ENCODE measurements around the gene SLC16A14. TPM values are rescaled to one million over a fixed set of nuclear protein-coding genes. Genes with fewer than 3 reads are reported as not detected.

Gene SLC16A14
- polyA plus RNA-seq, 1 donor from 2014 or later: 0.49 TPM

- Mint-ChIP-seq H3K27ac (no peak overlapping the region), H3K4me3 (no peak overlapping the region), H3K4me1 (peaks cover 3 to 6% (median 4%) of the 10 kb centered on the region in 3 donors), H3K27me3 (no peaks in the 10 kb centered on the region), H3K9me3 (no peaks in the 10 kb centered on the region), H3K36me3 (no peaks in the 10 kb centered on the region)
Observed at GRCh38 chr2:230008708-230009066, 60.0 kb downstream of the SLC16A14 start.

DNA sequence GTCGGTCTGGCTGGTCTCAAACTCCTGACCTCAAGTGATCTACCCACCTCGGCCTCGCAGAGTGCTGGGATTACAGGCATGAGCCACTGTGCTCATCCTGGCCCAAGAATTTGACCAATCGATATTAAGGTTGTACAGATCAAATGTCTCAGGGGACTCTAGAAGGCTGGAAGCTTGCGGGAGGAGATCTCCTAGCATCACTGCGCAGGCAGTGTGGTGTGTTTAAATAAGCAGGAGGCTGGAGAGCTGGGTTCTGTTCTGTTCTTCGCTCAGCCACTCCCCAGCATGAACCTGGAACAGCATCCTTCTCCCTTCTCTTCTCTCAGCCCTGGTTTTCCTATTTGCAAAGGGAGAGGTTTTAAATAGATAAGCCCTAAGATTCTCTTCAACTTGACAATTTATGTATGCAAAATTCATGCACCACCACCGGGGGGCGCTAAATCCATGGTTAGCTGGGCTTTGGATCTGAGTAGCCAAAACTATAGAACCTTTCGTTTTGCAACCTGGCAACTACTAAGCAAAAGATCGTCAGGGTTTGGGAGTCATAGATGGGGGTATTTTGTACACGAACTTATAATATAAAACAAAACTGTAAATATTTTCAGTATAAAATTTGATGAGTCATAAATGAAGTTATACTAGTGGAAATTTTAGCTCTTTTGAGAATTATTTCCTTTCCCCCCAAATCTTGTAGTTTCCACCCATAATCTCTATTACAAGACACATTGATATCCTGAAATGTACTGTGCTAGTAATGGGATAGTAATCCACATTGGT is 60.6 kb downstream of the SLC16A14 start:
- Mint-ChIP-seq H3K9me3 (no peaks in the 10 kb centered on the region), H3K27me3 (no peaks in the 10 kb centered on the region), H3K4me1 (peaks cover 3 to 6% (median 4%) of the 10 kb centered on the region in 3 donors), H3K27ac (no peak overlapping the region), H3K4me3 (peak overlapping the region in 1 of 4 donors; percentile 23), H3K36me3 (no peaks in the 10 kb centered on the region)

DNA sequence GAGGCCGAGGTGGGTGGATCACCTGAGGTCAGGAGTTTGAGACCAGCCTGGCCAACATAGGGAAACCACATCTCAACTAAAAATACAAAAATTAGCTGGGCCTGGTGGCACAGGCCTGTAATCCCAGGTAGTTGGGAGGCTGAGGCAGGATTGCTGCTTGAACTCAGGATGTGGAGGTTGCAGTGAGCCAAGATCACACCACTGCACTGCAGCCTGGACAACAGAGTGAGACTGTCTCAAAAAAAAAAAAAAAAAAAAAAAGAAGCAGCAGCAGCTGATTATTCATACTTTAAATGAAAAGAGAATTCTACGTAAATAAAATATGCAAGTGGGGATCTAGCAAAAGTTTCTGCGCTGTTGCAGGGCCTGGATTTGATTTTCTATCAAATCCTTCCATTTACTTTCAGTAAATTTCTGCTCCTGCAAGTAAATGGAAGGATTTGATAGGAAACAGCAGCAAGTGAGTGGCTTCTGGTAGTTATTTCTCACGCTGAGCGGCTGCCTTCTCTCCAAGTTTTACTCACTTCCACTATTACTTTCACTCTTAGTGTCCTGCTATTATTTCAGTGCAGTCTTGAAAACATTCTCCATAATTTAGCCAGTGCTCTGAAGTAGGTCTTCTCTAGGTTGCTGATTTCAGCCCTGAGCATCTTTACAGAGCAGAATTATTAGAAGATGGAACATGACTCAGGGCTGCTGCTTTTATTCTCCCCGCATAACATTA is 68.4 kb downstream of the SLC16A14 start:
- H3K36me3 Mint-ChIP-seq: peaks cover 2% of the 10 kb centered on the region
- no peaks in the 10 kb centered on the region for H3K27me3 Mint-ChIP-seq
- H3K9me3 Mint-ChIP-seq: no peaks in the 10 kb centered on the region
- H3K27ac Mint-ChIP-seq: peak overlapping the region; percentile 12 to 52 (median 39)
- peak overlapping the region; percentile 5 to 69 (median 60) for H3K4me3 Mint-ChIP-seq
- H3K4me1 Mint-ChIP-seq: peaks cover 8 to 13% (median 11%) of the 10 kb centered on the region in 3 donors

DNA sequence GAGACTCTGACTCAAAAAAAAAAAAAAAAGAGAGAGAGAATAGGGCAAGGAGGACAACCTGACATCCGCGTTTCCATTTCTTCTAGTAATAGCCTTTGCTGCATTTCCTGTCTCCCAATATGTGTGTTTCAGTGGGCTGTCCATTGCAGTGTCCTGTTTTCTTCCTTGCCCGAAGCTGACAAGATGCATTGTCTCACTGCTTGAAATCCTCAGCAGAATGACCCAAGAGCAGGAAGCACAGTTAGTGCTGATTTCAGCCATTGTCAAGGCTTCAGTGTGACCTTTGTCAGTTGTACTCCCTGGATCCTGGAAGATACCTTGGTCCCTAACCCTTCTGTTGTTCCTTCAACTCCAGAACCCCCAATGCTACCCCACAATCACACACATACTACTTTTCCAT is 71.2 kb downstream of the SLC16A14 start:
- Mint-ChIP-seq H3K27ac (no peak overlapping the region), H3K36me3 (peaks cover 2% of the 10 kb centered on the region), H3K4me1 (peaks cover 8 to 13% (median 11%) of the 10 kb centered on the region in 3 donors), H3K9me3 (no peaks in the 10 kb centered on the region), H3K4me3 (no peak overlapping the region), H3K27me3 (no peaks in the 10 kb centered on the region)

- peaks cover 8 to 13% (median 8%) of the 10 kb centered on the region in 3 donors for H3K4me1 Mint-ChIP-seq
Observed at GRCh38 chr2:229996320-229996719, 72.4 kb downstream of the SLC16A14 start.

GRCh38 chr2:229993236-229993635 is 75.5 kb downstream of the SLC16A14 start:
- Mint-ChIP-seq H3K27ac (no peak overlapping the region), H3K27me3 (no peaks in the 10 kb centered on the region), H3K9me3 (peaks cover 0 to 3% (median 0%) of the 10 kb centered on the region in 3 donors), H3K36me3 (peaks cover 4% of the 10 kb centered on the region), H3K4me1 (peaks cover 0 to 5% (median 4%) of the 10 kb centered on the region in 3 donors), H3K4me3 (no peak overlapping the region)

More at GRCh38 chr2:229996320-229996719, 72.4 kb downstream of the SLC16A14 start:
- Mint-ChIP-seq H3K27me3 (no peaks in the 10 kb centered on the region), H3K27ac (no peak overlapping the region), H3K36me3 (peaks cover 4% of the 10 kb centered on the region), H3K9me3 (peaks cover 0 to 3% (median 0%) of the 10 kb centered on the region in 3 donors), H3K4me3 (no peak overlapping the region)

Other genes with a start within 250 kb of the SLC16A14 start
- 51.5 TPM for gene TRIP12, start 146.9 kb downstream of the SLC16A14 start, polyA plus RNA-seq
- gene FBXO36, start 146.4 kb downstream of the SLC16A14 start, polyA plus RNA-seq: 0.63 TPM
- 273 TPM for gene SP110, start 151.1 kb upstream of the SLC16A14 start, polyA plus RNA-seq
- 130 TPM for gene SP140, start 156.8 kb upstream of the SLC16A14 start, polyA plus RNA-seq

All from IgD-negative memory B cell (primary cell).